GM12801 (cell line): ENCODE results near the gene DLG4.

ENCODE experiments used
- TF ChIP-seq, protein P1 (sequence below): IDR thresholded peaks from one replicate; pipeline ENCODE4 v1.5.1; 2011; ENCODE audit warnings: control low read depth; ENCODE audit not compliant: insufficient read length; ENCODE audit errors: extremely low read depth

The DLG4 gene

GRCh38 chr17:7260651-7261378, 41.2 kb upstream of the DLG4 start:
- TF ChIP-seq, protein P1, sequence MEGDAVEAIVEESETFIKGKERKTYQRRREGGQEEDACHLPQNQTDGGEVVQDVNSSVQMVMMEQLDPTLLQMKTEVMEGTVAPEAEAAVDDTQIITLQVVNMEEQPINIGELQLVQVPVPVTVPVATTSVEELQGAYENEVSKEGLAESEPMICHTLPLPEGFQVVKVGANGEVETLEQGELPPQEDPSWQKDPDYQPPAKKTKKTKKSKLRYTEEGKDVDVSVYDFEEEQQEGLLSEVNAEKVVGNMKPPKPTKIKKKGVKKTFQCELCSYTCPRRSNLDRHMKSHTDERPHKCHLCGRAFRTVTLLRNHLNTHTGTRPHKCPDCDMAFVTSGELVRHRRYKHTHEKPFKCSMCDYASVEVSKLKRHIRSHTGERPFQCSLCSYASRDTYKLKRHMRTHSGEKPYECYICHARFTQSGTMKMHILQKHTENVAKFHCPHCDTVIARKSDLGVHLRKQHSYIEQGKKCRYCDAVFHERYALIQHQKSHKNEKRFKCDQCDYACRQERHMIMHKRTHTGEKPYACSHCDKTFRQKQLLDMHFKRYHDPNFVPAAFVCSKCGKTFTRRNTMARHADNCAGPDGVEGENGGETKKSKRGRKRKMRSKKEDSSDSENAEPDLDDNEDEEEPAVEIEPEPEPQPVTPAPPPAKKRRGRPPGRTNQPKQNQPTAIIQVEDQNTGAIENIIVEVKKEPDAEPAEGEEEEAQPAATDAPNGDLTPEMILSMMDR = no peak

- TF ChIP-seq, protein P1 = no peak
Measured at GRCh38 chr17:7260151-7260550, 40.5 kb upstream of the DLG4 start.

DNA sequence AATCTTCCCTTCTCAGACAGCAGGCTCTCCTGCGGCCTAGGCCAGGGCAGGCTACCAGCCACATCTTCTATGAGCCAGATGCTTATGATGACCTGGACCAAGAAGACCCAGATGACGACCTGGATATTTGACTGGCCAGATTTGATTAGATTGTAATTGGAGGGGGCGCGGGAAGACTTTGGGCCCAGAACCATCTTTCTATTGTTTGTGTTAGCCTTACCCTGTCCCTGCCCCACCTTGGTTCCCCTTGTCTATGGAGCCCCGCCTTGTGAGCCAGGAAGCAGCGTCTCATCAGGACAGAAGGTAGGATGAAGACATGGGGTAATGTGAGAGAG, 39.9 kb upstream of the DLG4 start:
- TF ChIP-seq, protein P1 = no peak

- TF ChIP-seq, protein P1 = no peak
Measured at GRCh38 chr17:7258731-7259554, 39.3 kb upstream of the DLG4 start.

DNA sequence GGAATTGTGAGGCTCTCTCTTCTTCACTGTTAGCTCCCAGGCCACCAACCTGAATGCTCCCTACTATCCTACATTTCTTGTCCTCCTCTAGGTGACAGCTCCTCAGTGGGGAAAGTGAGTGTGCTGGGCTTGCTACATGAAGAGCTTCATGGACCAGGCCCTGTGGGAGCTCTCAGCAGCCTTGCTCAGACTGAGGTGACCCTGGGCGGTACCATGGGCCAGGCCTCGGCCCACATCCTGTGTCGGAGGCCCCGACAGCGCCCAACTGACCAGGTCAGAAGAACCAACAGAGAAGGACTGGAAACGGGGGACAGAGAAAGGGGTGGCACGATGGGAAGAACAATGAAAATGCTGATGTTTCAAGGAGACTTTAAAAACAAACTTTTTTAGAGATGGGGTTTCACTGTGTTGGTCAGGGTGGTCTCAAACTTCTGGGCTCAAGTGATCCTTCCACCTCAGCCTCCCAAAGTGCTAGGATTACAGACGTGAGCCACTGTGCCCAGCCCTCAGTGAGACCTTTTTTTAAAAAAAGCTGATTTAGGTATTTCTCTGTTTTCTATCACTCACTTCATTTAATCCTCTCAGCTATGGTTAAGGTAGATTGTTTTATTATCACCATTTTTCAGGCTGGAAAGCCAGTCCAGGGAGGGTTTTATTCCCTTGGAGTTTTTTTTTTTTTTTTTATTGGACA, 37.3 kb upstream of the DLG4 start:
- TF ChIP-seq, protein P1 = no peak

GRCh38 chr17:7254511-7254910, 34.9 kb upstream of the DLG4 start:
- TF ChIP-seq, protein P1 = no peak

DNA sequence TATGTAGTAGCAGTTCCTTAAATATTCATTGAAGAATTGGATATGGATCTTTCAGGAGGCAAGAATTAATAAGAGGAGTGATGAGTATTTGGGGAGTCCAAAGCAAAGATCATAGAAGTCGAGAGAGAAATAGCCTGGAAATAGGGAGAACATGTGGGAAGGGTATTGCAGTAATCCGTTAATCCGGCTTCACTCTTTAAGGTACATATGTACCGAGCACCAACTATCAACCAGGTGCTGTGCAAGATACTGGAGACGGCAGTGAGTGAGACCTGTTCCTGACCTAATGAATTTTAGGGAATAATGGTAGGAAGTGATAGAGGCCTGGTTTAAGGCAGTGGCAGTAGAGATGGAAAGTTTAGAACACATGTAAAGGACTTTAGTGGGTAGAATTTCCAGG, 33.4 kb upstream of the DLG4 start:
- TF ChIP-seq, protein P1 = no peak
